Activated naive CD4-positive, alpha-beta T cell treated with anti-CD3 and anti-CD28 coated beads, Interleukin-2, amount 50 U/mL, for 24 hours (primary cell): ENCODE measurements around the gene SPATA21.
"Not testable (repeated sequence)": the region's sequence is repeated elsewhere in the genome, so short reads cannot be mapped to it uniquely, and the experiment has no call there.

Experiments
- H3K27ac Mint-ChIP-seq: one replicate; pipeline ENCODE4 v1.8.0; 2021; ENCODE audit warnings: mild to moderate bottlenecking, mixed read lengths
- H3K27me3 Mint-ChIP-seq: one replicate; pipeline ENCODE4 v1.8.0; 2021; ENCODE audit warnings: mixed read lengths
- H3K36me3 Mint-ChIP-seq: one replicate; pipeline ENCODE4 v1.8.0; 2021; ENCODE audit warnings: mixed read lengths
- H3K4me1 Mint-ChIP-seq: one replicate; pipeline ENCODE4 v1.8.0; 2021; ENCODE audit warnings: mixed read lengths
- H3K4me3 Mint-ChIP-seq: one replicate; pipeline ENCODE4 v1.8.0; 2021; ENCODE audit warnings: mild to moderate bottlenecking, mixed read lengths
- H3K9me3 Mint-ChIP-seq: one replicate; pipeline ENCODE4 v1.8.0; 2021; ENCODE audit warnings: mixed read lengths

Gene SPATA21

DNA sequence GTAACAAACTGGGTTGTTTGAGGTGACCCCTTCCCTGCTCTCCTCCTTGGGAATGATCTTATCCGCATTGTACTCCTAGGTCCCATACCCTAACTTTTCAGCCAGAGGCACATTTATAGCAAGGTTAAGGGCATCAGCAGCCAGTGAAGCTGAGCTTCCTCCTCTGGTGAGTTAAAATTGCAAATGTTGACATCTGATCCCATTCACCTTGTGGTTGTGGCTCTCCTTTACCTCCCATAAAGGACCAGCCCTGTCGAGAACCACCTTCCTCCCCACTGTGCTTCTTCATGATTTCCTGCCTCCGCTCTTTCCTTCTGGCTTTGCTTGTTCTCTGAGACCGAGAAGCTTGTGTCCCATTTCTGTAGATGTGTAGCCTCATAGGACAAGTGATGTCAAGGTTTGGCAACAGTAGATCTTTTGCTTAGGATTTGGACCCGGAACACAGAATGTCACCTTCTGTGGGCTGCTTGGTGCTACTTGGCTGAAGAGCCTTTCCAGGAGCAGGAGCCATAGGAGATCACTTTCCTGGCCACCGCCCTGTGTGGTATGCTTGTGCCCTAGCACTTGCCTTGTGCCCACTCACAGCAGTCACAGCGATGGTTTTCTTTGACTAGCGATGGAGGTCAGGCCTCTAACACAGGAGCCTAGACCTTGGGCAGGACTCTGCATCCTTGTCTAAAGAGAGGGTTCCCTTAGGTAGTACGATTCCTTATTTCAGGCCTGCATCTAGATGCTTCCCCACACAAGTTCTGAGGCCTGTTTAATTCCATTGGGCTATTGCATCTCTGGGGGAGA is 51.4 kb downstream of the SPATA21 start:
- peak overlapping the region; percentile 65 for H3K4me3 Mint-ChIP-seq
- peak overlapping the region; percentile 90 for H3K27ac Mint-ChIP-seq
- peaks cover 2% of the 10 kb centered on the region for H3K36me3 Mint-ChIP-seq
- no peaks in the 10 kb centered on the region for H3K27me3 Mint-ChIP-seq
- peaks cover 73% of the 10 kb centered on the region for H3K4me1 Mint-ChIP-seq
- no peaks in the 10 kb centered on the region for H3K9me3 Mint-ChIP-seq

DNA sequence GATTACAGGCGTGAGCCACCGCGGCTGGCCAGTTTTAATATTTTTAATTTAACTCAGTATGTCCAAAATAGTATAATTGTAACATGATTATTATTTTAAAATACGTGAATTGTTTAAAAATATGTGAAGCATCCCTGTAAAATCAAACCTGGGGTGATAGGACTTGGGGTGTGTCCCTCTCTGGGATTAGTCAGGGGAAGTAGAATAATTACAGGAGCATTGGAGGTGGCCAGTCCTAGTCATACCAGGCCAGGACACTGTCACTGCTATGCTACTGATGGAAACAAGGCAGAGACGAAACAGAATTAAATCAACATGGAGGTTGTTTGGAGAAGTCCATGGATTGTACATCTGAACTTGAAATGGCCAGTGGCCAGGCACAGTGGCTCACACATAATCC is 53.3 kb downstream of the SPATA21 start:
- H3K4me1 Mint-ChIP-seq, result peaks cover 71% of the 10 kb centered on the region

DNA sequence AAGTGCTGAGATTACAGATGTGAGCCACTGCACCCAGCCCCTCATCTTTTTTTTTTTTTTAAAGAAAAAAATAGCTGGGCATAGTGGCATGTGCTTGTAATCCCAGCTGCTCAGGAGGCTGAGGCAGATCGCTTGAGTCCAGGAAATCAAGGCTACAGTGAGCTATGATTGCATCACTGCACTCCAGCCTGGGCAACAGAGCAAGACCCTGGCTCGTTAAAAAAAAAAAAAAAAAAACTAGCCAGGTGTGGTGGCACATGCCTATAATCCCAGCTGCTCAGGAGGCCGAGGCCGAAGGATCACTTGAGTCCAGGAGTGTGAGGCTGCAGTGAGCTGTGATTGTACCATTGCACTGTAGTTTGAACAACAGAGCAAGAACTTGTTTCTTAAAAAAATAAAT is 56.4 kb downstream of the SPATA21 start:
- Mint-ChIP-seq H3K27me3 (no peaks in the 10 kb centered on the region), H3K36me3 (peaks cover 2% of the 10 kb centered on the region), H3K27ac (no peak overlapping the region), H3K4me3 (no peak overlapping the region), H3K4me1 (peaks cover 73% of the 10 kb centered on the region), H3K9me3 (no peaks in the 10 kb centered on the region)

More for the DNA sequence above, 53.3 kb downstream of the SPATA21 start:
- peaks cover 2% of the 10 kb centered on the region for H3K36me3 Mint-ChIP-seq
- no peaks in the 10 kb centered on the region for H3K27me3 Mint-ChIP-seq
- peak overlapping the region; percentile 54 for H3K4me3 Mint-ChIP-seq
- H3K9me3 Mint-ChIP-seq, result no peaks in the 10 kb centered on the region
- H3K27ac Mint-ChIP-seq, result peak overlapping the region; percentile 91

DNA sequence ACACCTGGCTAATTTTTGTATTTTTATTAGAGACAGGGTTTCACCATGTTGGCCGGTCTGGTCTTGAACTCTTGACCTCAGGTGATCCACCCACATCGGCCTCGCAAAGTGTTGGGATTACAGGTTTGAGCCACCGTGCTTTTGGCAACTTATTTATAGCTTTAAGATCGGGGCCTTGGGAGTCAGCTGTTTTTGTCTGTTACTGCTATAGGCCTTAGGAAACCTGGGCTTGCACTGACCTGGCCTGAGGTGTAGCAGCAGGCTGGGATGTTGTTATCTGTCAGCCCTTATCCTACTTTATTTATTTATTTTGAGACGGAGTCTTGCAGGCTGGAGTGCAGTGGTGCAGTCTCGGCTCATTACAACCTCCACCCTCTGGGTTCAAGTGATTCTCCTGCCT is 58.8 kb downstream of the SPATA21 start:
- no peak overlapping the region for H3K27ac Mint-ChIP-seq
- no peak overlapping the region for H3K4me3 Mint-ChIP-seq
- peaks cover 2% of the 10 kb centered on the region for H3K36me3 Mint-ChIP-seq
- H3K27me3 Mint-ChIP-seq, result no peaks in the 10 kb centered on the region
- H3K9me3 Mint-ChIP-seq, result no peaks in the 10 kb centered on the region
- peaks cover 75% of the 10 kb centered on the region for H3K4me1 Mint-ChIP-seq

DNA sequence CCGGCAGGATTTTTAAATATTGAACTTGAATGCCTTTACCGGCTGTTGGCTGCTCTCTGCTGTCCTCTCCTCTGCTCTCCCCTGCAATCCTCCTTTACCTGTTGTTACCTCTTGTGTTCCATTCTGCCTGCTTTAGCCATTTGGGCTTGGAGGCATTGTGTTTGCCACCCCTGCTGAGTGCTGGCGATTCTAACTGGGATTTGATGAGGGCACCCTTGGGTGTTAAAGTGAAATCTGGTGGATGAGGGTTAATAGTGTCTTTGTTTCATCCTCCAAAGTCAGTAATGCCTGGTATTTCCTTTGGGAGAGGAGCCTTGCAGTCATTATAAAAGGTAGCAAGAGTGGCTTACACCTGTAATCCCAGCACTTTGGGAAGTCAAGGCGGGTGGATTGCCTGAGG is 60.3 kb downstream of the SPATA21 start:
- no peaks in the 10 kb centered on the region for H3K9me3 Mint-ChIP-seq
- no peak overlapping the region for H3K4me3 Mint-ChIP-seq
- H3K27ac Mint-ChIP-seq, result peak overlapping the region; percentile 74
- H3K36me3 Mint-ChIP-seq, result peaks cover 7% of the 10 kb centered on the region
- peaks cover 81% of the 10 kb centered on the region for H3K4me1 Mint-ChIP-seq
- H3K27me3 Mint-ChIP-seq, result no peaks in the 10 kb centered on the region

DNA sequence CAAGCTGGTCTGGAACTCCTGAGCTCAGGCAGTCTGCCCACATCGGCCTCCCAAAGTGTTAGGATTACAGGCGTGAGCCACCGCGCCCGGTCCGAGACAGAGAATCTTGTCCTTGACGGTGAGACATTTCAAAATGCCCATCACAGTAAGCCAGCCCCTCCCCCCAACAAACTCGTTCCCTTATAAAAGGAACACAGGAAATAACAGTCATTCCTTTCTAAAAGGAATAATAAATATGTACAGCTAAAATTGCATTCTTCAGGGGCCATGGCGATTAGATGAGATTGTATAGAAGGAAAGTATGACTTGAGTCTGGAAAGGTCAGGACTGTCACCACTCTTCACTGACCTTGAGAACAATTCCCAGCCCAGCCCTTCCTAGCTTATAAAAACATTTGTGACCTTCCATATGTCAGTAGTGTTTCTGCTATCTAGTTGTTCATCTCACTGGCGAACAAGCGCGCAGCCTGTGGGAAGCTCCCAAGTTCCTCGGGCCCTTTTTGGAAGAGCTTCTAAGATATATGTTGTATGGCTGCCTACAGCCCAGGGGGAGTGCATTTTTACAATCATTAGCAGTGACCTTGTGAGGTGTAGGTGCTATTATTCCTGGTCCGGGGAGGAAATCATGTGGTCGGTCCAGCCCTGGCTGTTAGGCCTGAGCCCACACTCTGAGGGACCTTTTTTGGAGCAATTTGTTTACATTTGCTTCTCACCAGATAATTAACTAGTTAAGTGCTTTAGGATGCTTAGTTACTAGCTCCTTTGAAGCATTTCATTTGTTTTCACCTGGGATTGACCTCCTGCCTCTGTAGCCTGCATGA is 61.5 kb downstream of the SPATA21 start:
- peaks cover 84% of the 10 kb centered on the region for H3K4me1 Mint-ChIP-seq
- no peaks in the 10 kb centered on the region for H3K9me3 Mint-ChIP-seq
- H3K4me3 Mint-ChIP-seq, result peak overlapping the region; percentile 26
- no peaks in the 10 kb centered on the region for H3K27me3 Mint-ChIP-seq
- H3K27ac Mint-ChIP-seq, result no peak overlapping the region
- H3K36me3 Mint-ChIP-seq, result peaks cover 11% of the 10 kb centered on the region

DNA sequence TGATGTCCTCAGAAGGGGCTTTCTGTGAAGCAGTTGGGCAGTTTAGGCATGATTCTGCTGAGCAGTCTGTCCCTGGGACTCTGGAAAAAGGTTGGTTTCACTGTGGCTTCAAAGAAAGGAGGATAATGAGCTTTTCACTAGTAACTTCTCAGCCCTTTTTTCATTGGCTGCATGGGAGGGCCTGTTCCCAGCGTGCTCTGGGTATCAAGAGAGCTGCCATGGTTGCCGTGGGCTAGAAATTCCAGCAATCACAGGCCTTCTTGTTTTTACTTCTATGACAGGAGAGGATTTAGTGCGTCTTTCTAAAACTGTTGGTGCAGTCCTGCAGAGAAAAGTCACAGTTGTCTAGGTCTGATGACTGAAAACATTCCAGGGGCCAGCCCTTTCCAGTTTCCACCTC is 63.0 kb downstream of the SPATA21 start:
- H3K9me3 Mint-ChIP-seq, result no peaks in the 10 kb centered on the region
- H3K36me3 Mint-ChIP-seq, result peaks cover 11% of the 10 kb centered on the region
- peak overlapping the region; percentile 62 for H3K27ac Mint-ChIP-seq
- H3K4me1 Mint-ChIP-seq, result peaks cover 84% of the 10 kb centered on the region
- no peaks in the 10 kb centered on the region for H3K27me3 Mint-ChIP-seq
- peak overlapping the region; percentile 65 for H3K4me3 Mint-ChIP-seq

DNA sequence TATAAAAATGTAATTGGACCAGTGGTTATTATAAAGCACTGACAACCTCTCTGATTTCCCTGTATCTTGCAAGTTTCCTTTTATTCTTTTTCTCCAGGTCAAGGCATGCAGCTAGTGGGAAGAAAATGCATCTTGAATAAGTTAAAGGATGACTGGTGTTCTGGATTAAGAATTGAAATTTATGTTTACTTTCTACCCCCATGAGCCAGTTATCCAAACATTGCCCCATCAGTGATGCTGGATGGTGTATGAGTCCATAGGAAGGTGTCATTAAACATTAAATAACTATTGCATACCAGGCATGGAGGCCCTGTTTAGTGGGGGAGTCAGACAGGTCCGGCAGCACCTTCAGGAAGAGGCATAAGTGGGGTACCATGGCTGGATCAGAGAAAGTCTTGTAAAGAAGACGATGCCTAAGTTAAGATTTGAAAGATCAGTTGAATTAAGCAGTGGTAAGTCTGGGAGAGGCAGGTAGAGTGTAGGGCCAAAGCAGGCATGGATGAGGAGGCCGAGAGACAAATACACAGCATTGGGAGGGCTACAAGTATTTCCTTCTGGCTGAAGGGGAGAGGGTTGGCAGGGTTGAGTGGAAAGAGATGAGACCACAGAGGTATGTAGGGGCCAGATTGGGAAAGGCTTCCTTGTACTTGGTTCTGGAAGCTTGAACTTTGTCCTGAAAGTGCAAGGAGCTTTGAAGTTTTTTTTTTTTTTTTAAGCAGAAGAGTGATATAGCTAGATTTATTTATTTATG is 64.5 kb downstream of the SPATA21 start:
- Mint-ChIP-seq H3K27me3 (no peaks in the 10 kb centered on the region), H3K36me3 (peaks cover 12% of the 10 kb centered on the region), H3K9me3 (no peaks in the 10 kb centered on the region), H3K4me3 (peak overlapping the region; percentile 45), H3K27ac (peak overlapping the region; percentile 86), H3K4me1 (peaks cover 83% of the 10 kb centered on the region)

DNA sequence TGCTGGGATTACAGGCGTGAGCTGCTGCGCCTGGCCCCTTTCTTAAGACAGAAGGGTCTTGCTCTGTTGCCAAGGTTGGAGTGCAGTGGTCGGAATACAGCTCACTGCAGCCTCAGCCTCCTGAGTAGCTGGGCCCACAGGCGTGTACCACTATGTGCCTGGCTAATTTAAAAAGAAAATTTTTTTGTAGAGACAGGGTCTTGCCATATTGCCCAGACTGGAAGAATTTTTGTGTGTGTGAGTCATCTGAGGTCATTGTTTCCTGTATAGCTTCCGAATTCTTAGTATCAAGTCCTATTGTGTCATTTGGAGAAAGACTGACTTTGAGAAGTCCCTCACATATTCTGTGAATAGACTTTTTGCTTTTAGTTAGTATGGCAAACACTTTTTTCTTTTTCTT is 65.5 kb downstream of the SPATA21 start:
- peak overlapping the region; percentile 73 for H3K4me3 Mint-ChIP-seq
- peaks cover 76% of the 10 kb centered on the region for H3K4me1 Mint-ChIP-seq
- peaks cover 12% of the 10 kb centered on the region for H3K36me3 Mint-ChIP-seq
- H3K27ac Mint-ChIP-seq, result peak overlapping the region; percentile 79
- no peaks in the 10 kb centered on the region for H3K9me3 Mint-ChIP-seq
- no peaks in the 10 kb centered on the region for H3K27me3 Mint-ChIP-seq

DNA sequence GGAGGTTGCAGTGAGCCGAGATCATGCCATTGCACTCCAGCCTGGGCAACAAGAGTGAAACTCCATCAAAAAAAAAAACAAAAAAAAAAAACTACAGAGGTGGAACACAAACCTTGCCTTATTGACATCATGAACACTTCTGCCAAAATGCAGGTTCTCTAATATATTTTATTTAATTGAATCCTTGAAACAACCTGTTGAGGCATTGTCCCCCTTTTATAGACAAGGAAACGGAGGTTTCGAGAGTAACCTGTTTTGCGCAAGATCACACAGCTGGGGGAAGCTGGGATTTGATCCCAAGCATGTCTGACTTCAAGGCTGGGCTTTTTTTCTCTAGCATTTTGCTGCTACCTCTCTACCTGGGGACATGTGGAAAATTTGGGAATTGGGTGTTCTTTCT is 67.4 kb downstream of the SPATA21 start:
- Mint-ChIP-seq H3K4me1 (peaks cover 59% of the 10 kb centered on the region), H3K4me3 (no peak overlapping the region), H3K36me3 (peaks cover 12% of the 10 kb centered on the region), H3K27ac (no peak overlapping the region), H3K27me3 (no peaks in the 10 kb centered on the region), H3K9me3 (no peaks in the 10 kb centered on the region)

DNA sequence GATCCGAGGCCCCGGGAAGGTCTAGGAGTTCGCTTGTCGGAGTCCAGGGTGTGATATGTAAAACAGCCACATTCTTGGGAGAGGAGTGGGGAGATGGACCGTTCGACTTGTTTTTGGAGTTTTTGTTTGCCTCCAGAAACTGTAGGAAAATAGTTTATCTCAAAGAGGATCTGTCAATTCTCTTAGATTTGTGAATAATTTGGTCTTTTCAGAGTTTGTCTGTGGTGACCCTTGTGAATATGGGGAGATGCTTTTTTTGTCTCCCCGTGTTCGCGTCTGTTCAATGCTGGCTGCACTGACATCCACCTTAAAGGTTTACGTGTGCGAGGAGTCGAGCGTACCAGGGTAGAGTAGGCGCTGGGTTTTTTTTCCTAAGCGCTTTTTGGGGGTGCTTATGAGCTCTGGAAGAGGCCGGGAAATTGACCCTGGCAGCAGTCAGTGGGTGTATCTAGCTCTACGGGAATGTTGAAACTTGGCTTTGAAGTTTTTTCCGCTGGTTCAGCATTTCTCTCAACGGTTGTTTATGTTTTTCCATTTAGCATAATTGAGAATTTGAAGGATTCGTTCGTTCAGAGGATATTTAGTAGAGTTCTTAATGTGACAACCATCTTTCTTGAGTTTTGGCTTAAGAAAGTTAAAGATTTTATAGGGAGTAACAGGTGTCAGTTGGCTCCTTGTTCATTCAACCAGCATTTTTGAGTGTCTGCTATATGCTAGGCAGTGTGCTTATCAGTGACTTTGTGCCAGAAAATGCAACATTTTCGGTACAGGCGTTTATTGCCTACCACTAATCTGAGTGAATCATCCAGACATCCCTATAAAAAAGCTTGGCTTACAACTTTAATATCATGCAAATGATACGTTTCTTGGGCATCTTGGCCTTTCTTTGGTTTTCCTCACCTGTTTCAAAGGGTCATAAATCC is 69.0 kb downstream of the SPATA21 start:
- H3K27me3 Mint-ChIP-seq, result no peaks in the 10 kb centered on the region
- H3K36me3 Mint-ChIP-seq, result peaks cover 12% of the 10 kb centered on the region
- peak overlapping the region; percentile 96 for H3K4me3 Mint-ChIP-seq
- peak overlapping the region; percentile 98 for H3K27ac Mint-ChIP-seq
- peaks cover 48% of the 10 kb centered on the region for H3K4me1 Mint-ChIP-seq
- no peaks in the 10 kb centered on the region for H3K9me3 Mint-ChIP-seq

DNA sequence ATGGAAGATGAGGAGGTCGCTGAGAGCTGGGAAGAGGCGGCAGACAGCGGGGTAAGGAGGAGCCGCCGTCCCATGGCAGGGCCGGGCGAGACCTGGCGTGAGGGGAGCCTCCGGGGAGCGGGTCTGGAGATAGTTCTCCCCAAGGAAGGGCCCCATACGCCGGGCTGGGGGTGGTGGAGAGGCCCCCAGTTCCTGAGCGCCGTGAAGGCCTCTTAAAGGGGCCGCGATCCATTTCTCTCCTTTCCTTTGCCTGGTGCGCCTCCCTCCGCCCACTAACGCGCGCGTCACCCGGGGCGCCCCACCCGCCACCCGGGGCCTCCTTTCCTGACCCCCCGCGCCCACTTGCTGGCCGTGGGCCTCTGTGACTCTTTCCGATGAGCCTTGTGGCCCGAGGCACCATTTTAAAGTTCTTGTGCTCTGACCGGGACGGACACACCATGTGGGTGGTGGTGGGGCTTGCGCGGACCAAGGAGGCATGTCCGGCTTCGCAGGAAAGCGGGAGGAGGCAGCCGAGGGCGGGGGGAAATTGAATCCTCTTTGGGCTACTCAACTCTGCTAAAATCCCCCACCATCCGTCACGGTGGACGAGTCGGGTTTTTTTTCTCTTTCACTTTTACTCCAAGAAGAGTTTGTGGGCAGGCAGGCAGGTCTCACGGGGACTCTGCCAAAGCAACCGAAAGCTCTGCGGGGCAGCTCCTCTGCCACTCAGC is 69.8 kb downstream of the SPATA21 start:
- peak overlapping the region; percentile 96 for H3K4me3 Mint-ChIP-seq
- no peaks in the 10 kb centered on the region for H3K27me3 Mint-ChIP-seq
- peaks cover 6% of the 10 kb centered on the region for H3K36me3 Mint-ChIP-seq
- H3K4me1 Mint-ChIP-seq, result peaks cover 43% of the 10 kb centered on the region
- peak overlapping the region; percentile 98 for H3K27ac Mint-ChIP-seq
- no peaks in the 10 kb centered on the region for H3K9me3 Mint-ChIP-seq

DNA sequence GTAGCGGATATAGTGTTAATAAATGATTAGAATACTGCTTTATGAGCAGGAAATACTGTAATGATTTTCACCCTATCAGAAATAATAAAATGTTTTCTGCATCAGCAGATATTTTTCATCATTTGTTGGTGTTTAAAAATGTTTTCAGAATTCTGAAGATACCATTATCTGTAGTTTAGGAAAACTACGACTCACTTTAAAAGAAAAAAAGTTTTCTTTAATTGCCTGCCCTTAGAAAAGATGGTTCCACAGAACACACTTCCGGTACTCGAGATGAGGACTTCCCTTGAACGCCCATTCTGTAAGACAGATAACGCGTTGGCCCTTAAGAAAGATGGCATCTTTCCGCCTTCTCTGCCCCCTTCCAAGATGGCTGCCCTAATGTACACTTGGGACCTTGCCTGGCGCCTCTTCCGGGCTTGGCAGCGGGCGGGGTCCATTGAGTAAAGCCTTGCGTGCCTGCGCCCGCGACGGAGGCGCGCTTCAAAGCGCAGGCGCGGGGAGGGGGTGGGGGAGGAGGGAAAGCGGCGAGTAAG is 70.4 kb downstream of the SPATA21 start, which contains the start of gene SZRD1:
SZRD1 (plus strand) TSS at position 521 of the 536 bp plus-strand sequence. CDS start 16 bp downstream, outside the sequence.
- no peaks in the 10 kb centered on the region for H3K27me3 Mint-ChIP-seq
- peak within 1 kb of the TSS; percentile 96 for H3K4me3 Mint-ChIP-seq
- peaks cover 3% of the 10 kb centered on the region for H3K36me3 Mint-ChIP-seq
- peaks cover 37% of the 10 kb centered on the region for H3K4me1 Mint-ChIP-seq
- H3K9me3 Mint-ChIP-seq, result no peaks in the 10 kb centered on the region
- peak within 1 kb of the TSS; percentile 98 for H3K27ac Mint-ChIP-seq

DNA sequence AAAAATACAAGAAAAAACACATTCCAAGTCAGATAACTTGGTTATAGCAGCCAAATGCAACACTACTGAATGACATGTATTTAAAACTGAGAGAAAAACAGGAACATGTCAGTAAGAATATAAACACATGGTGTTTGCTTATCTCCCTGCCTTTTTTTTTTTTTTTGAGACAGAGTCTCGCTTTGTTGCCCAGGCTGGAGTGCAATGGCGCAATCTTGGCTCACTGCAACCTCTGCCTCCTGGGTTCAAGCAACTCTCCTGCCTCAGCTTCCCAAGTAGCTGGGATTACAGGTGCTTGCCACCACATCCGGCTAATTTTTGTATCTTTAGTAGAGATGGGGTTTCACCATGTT is 72.1 kb downstream of the SPATA21 start:
- H3K4me1 Mint-ChIP-seq, result peaks cover 29% of the 10 kb centered on the region
- not testable (repeated sequence) for H3K9me3 Mint-ChIP-seq, H3K27ac Mint-ChIP-seq, H3K27me3 Mint-ChIP-seq, H3K4me3 Mint-ChIP-seq, H3K36me3 Mint-ChIP-seq
